GM18517 (cell line): Measurements from ENCODE around the gene CCT7.

Experiments
- ATAC-seq: cut with Tn5 transposase; IDR thresholded peaks from one replicate; pipeline ENCODE4 v1.9.1; 2021; ENCODE audit warnings: mild to moderate bottlenecking, moderate library complexity; ENCODE audit not compliant: unreplicated experiment

CCT7 gene

GRCh38 chr2:73225513-73226360 is 8.4 kb upstream of the CCT7 start:
- no peak for ATAC-seq

- no peak for ATAC-seq
Measured at GRCh38 chr2:73227086-73227485, 7.0 kb upstream of the CCT7 start.

GRCh38 chr2:73228631-73229030 is 5.5 kb upstream of the CCT7 start:
- ATAC-seq: no peak

GRCh38 chr2:73232403-73233153 is 1.5 kb upstream of the CCT7 start:
- ATAC-seq: peak; percentile 5

GRCh38 chr2:73233154-73233931 is 765 bp upstream of the CCT7 start, which contains the start of gene PRADC1:
Gene PRADC1, minus strand, starts transcription at chr2:73233239. Its CDS starts 79 bp downstream, at chr2:73233160.
- ATAC-seq: peak; percentile 94

- ATAC-seq: no peak
Measured at GRCh38 chr2:73235315-73236028, 1.4 kb downstream of the CCT7 start.

- no peak for ATAC-seq
Measured at GRCh38 chr2:73237168-73237567, 3.1 kb downstream of the CCT7 start.

GRCh38 chr2:73238149-73238548 is 4.0 kb downstream of the CCT7 start:
- ATAC-seq: no peak

- ATAC-seq: no peak
Measured at GRCh38 chr2:73238976-73239375, 4.9 kb downstream of the CCT7 start.

GRCh38 chr2:73239776-73240175 is 5.7 kb downstream of the CCT7 start:
- no peak for ATAC-seq

- no peak for ATAC-seq
Measured at GRCh38 chr2:73243884-73244570, 9.9 kb downstream of the CCT7 start.

GRCh38 chr2:73244580-73244979 is 10.5 kb downstream of the CCT7 start:
- ATAC-seq: no peak

- no peak for ATAC-seq
Measured at GRCh38 chr2:73246850-73247249, 12.7 kb downstream of the CCT7 start.

- no peak for ATAC-seq
Measured at GRCh38 chr2:73249636-73250035, 15.5 kb downstream of the CCT7 start.

- no peak for ATAC-seq
Measured at GRCh38 chr2:73250872-73251846, 17.1 kb downstream of the CCT7 start.

- ATAC-seq: no peak
Measured at GRCh38 chr2:73252238-73253027, 18.3 kb downstream of the CCT7 start.

- ATAC-seq: no peak
Measured at GRCh38 chr2:73253400-73253799, 19.3 kb downstream of the CCT7 start.

GRCh38 chr2:73253901-73254300 is 19.8 kb downstream of the CCT7 start:
- ATAC-seq: no peak
